GM21737 (cell line): ENCODE measurements around the gene SH3BGRL2.

Experiments used
- ATAC-seq: cut with Tn5 transposase; IDR thresholded peaks from one replicate; pipeline ENCODE4 v1.9.1; 2021; ENCODE audit warnings: mild to moderate bottlenecking, moderate library complexity; ENCODE audit not compliant: unreplicated experiment

SH3BGRL2 gene

DNA sequence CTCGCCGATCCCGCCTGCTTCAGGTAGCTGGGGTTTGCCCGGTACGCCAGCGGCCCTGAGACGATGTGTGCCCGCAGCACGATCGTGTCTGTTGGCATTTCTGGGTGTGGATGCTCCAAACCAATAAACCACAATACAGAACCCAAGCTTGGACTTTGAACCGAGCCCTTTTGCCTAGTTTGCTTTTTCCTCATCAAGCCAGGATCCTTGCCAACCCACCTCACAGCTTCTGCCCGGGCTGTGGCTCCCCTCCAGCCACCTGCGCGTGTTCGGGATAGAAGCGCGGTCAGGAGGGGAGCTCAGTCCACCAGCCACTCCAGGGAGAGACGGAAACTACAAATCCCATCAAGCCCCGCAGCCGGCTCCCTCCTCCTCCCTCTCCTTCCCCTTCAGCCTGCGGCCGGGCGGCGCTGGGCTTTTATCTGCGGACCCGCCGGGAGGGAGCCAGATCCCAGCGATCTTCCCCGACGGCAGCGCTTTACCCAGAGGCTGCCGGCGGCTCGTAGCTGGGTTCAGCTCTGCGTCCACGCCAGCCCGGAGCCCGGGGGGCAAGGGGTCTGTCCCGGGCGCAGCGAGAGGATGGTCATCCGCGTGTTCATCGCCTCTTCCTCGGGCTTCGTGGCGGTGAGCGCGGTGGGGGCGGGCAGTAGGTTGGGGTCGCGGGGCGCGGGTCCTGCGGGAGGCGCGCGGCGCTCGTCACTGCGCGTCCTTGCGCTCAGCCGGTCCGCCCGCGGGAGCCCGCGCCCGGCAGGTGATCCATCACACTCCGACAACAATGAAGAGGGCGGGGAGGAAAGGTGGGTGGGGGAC, at the start of gene SH3BGRL2:
TSS of gene SH3BGRL2 (plus strand) at position 447 of the 810 bp plus-strand sequence. CDS start at position 580, 133 bp downstream.
- no peak for ATAC-seq

GRCh38 chr6:79584332-79584731, 46.8 kb upstream of the SH3BGRL2 start:
- no peak for ATAC-seq

- ATAC-seq, result no peak
These were observed 44.6 kb upstream of the SH3BGRL2 start for GRCh38 chr6:79586548-79586947.

DNA sequence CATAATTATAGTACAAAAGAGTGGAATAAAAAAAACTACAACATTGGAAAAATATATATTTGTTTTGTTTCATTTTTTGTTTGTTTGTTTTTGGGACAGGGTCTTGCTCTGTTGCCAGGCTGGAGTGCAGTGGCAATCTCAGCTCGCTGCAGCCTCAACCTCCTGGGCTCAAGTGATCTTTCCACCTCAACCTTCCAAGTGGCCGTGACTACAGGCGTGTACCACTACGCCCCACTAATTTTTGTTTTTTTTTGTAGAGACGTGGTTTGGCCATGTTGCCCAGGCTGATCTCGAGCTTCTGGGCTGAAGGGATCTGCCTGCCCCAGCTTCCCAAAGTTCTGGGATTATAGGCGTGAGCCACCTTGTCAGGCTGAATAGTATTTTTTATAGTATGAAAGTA, 41.4 kb upstream of the SH3BGRL2 start:
- no peak for ATAC-seq

DNA sequence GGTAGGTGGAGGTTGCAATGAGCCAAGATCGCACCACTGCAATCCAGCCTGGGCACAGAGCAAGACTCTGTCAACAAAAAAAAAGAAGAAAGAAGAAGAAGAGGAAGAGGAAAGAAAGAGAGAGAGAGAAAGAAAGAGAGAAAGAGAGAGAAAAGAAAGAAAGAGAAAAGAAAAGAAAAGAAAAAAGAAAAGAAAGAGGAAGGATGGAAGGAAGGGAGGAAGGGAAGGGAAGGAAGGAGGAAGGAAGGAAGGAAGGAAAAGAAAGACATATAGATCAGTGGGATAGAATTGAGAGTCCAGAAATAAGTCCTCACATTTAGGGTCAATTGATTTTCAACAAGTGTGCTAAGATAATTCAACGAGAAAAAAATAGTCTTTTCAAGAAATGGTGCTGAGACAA, 34.0 kb upstream of the SH3BGRL2 start:
- ATAC-seq, result no peak

DNA sequence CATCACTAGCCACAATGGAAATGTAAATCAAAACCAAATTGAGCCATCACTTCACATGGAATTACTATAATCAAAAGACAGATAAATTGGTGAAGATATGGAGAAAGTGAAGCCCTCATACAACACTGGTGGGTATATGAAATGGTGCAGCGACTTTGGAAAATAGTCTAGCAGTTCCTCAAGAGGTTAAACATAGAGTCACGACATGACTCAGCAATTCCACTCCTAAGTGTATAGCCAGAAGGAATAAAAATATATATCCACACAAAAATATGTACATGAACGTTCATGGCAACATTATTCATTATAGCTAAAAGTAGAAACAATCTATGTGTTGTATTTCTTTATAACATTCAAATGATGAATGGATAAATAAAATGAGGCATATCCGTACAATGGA, 33.1 kb upstream of the SH3BGRL2 start:
- no peak for ATAC-seq

GRCh38 chr6:79599725-79600259, 31.3 kb upstream of the SH3BGRL2 start:
- no peak for ATAC-seq

DNA sequence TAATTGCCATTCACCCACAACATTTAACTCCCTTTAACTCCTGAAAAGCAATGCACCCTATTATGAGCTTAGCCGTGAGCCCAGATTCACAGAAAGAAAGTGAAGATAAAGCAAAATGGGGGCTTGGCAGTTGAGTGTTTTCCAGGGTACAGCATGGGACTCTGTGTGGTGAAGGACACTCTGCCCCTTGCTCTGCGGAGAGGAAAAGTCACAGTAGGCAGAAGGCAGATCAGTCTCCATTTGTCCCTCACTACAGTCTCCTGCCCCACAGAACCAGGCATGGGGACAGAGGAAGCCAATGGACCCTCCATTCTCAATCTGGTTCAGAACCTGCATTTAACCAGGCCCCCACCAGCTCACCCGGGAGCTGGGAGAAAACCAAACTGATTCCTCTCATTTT, 30.8 kb upstream of the SH3BGRL2 start:
- no peak for ATAC-seq

DNA sequence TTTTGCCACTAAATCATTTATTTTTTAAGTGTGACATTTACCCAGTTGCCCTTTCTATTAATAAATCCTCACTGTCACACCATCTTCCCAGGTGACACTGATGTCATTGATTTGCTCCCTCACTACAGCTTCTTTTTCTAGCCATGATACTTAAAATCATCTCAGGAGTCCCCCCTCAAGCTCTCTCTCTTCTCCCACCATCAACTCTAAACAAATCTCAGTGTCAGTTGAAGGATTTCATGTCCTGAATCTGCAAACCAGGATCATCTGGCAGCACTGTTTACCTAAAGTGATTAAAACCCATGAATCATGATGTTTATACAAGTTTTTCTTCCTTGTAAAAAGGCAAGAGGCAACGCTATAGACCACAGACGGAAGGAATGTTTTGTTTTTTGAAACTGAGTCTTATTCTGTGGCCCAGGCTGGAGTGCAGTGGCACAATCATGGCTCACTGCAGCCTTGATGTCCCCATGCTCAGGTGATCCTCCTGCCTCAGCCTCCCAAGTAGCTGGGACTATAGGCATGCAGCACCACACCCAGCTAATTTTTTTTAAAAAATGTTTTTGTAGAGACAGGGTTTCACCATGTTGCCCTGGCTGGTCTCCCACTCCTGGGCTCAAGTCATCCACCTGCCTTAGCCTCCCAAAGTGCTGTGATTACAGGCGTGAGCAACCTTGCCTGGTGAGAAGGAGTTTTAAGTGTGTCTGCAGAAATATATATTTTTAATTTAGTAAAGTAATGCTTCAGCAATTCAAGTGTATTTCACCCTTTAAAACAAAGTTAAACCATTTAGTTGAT, 30.1 kb upstream of the SH3BGRL2 start:
- ATAC-seq, result no peak

DNA sequence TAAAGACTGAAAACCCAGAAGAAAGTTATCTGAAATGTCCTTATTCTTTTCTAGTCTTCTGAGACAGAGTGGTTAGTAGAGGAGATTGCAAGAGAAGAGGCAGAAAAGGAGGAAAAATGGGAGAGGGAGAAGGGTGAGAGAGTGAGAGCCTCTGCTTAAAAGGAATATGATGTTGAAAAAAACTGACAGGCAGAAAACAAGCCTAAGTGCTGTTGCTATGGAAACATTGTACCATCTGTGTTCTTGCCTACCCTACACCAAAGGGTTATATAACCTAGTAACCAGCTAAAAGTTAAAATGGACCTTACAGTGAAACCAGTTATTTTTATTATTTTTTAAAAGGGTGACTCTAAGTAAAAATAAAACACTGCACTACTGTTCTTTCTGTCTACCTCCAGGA, 28.3 kb upstream of the SH3BGRL2 start:
- ATAC-seq, result no peak

- ATAC-seq, result no peak
These were observed 26.5 kb upstream of the SH3BGRL2 start for GRCh38 chr6:79604583-79605037.

GRCh38 chr6:79605061-79605460, 26.1 kb upstream of the SH3BGRL2 start:
- ATAC-seq, result no peak

DNA sequence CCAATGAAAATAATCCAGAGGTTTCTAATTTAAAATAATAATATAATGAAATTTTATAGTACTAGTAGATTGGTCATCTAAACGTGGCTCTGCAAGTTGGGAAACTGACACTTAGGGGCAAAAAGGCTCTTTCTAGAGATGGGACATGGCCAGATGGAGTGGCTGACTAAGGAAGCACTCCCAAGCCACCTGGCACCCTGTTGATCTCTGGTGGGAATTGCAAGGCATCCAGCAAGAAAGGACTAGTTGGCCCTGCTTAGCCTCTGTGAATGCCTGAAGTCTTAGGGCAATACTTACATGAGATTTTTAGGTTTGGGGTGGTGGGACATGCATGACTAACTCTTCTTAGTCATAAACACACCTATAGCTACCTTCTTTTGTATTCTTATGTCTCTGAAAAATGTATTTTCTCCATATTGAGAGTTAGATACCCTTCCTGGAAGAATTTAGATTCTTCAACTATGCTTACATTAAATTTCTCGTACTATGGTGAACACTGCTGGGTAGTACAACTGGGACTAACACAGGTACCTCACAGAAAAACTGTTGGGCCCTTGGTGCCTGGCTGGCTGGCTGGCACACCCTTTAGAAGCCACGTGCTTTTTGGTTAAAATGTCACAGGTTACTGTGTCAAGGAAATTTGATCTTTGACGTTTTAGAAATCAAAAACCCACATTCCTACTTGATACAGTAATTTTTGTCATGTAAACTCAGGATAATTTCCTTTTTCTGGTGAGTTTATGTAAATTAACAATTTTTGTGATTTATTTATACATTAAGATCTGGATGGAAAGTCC, 25.0 kb upstream of the SH3BGRL2 start:
- ATAC-seq, result no peak

DNA sequence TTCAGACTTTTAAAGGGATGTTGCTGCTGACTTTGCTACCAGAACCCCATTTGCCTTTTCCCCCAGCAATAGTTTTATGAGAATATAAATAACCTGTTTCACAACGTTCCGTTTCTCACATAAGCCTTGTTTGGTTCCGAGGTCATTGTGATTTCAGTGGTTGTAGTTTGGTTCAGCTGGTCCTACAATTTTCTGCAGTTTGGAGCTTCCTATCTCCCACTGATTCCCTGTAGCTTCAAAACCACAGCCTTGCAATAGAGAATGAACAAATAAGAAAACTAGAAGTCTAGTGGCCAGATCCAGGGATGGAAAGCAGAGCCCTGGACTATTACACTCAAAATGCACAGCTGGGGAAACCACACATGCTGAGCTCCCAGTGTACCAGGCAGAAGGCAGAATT, 24.1 kb upstream of the SH3BGRL2 start:
- ATAC-seq, result no peak

GRCh38 chr6:79608334-79609224, 22.6 kb upstream of the SH3BGRL2 start:
- no peak for ATAC-seq

- ATAC-seq, result no peak
These were observed 21.9 kb upstream of the SH3BGRL2 start for GRCh38 chr6:79609225-79609595.

DNA sequence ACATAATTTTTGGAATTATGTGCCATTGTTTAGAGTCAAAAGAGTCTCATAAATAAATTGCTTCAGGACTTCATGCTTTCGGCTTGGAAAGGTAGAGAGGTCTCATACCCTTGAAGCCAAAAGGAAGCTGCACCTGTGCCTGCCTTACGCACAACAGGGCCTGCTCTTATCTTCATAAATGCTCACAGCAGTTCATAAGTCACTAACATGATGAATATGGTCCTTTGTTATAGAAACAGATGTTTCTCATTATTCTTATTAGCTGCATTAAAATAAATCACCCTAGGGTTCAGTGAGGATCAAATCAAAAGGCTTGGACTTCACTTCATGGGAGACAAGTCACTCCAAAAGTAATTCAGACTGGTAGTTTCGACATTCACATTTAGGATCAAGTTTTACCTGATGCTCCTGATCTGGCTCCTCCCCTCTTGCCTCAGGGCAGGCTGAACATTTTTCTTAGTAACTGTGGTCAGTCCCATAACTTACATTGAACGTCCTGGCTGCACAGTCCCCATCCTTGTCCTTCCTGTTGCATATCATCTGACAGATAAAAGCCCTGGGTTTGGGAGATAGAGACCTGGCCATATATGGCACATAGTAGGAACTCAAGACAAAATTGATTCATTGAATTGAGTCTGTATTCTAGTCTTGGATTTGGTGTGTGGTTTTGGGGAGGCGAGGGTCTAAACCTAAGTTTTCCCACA, 20.7 kb upstream of the SH3BGRL2 start:
- ATAC-seq, result no peak

- no peak for ATAC-seq
These were observed 18.7 kb upstream of the SH3BGRL2 start for GRCh38 chr6:79612457-79612856.

- no peak for ATAC-seq
These were observed 18.2 kb upstream of the SH3BGRL2 start for GRCh38 chr6:79612918-79613317.
